OCI-LY3 (cell line): ENCODE results near the gene KCNMA1.

Experiments used
- H2AFZ ChIP-seq: fragments of 200-600, 300-600 bp; shearing (Covaris generic); 2 replicates; pipeline ENCODE4 v1.6.0; 2014; ENCODE audit warnings: antibody characterized with exemption, low read depth, low read length
- H3K27ac ChIP-seq: fragments of 200-600, 300-600 bp; sonication (generic); 2 replicates; pipeline ENCODE4 v1.5.1; 2014; ENCODE audit warnings: mild to moderate bottlenecking, low read length, moderate library complexity, mixed read lengths
- H3K27me3 ChIP-seq: fragments of 200-600, 300-600 bp; sonication (generic); 2 replicates; pipeline ENCODE4 v1.6.1; 2014; ENCODE audit warnings: low read depth, low read length, mixed read lengths
- H3K36me3 ChIP-seq: fragments of 200-600, 300-600 bp; sonication (generic); replicated peaks from 2 replicates; pipeline ENCODE3; 2014; ENCODE audit warnings: low read depth, low read length, mixed read lengths
- H3K4me1 ChIP-seq: fragments of 300-600, 200-600 bp; sonication (generic); 2 replicates; pipeline ENCODE4 v1.6.1; 2014; ENCODE audit warnings: low read length, mixed read lengths
- H3K4me2 ChIP-seq: fragments of 200-600, 300-600 bp; sonication (generic); 2 replicates; pipeline ENCODE4 v1.6.1; 2014; ENCODE audit warnings: low read length, mixed read lengths
- H3K4me3 ChIP-seq: fragments of 300-600, 200-600 bp; sonication (generic); 2 replicates; pipeline ENCODE4 v1.5.1; 2014; ENCODE audit warnings: antibody characterized with exemption, mild to moderate bottlenecking, low read length, moderate library complexity
- H3K79me2 ChIP-seq: fragments of 300-600, 200-600 bp; shearing (Covaris generic); 2 replicates; pipeline ENCODE4 v1.6.1; 2014; ENCODE audit warnings: mild to moderate bottlenecking, low read length, mixed read lengths
- H3K9ac ChIP-seq: fragments of 300-600, 200-600 bp; shearing (Covaris generic); 2 replicates; pipeline ENCODE4 v1.6.0; 2014; ENCODE audit warnings: mild to moderate bottlenecking, low read length, moderate library complexity
- H3K9me3 ChIP-seq: fragments of 200-600, 300-600 bp; shearing (Covaris generic); 2 replicates; pipeline ENCODE4 v1.6.1; 2014; ENCODE audit warnings: low read length, mixed read lengths; ENCODE audit not compliant: insufficient read depth
- H4K20me1 ChIP-seq: fragments of 200-600, 300-600 bp; sonication (generic); 2 replicates; pipeline ENCODE4 v1.6.1; 2016; ENCODE audit warnings: low read length, mixed read lengths; ENCODE audit not compliant: insufficient read depth
- CTCF ChIP-seq: fragments of 200-600, 300-600 bp; sonication (generic); IDR thresholded peaks from 2 replicates; pipeline ENCODE4 v1.5.1; 2014; ENCODE audit warnings: antibody characterized with exemption, low read length, low read depth
- EZH2phosphoT487 ChIP-seq: fragments of 200-600 bp; shearing (Covaris generic); IDR thresholded peaks from 2 replicates; pipeline ENCODE4 v1.6.1; 2018; ENCODE audit warnings: antibody characterized with exemption, mixed run types, low read depth

Gene KCNMA1

GRCh38 chr10:77300682-77301302 lies 336.8 kb downstream of the KCNMA1 start:
- Histone ChIP-seq H3K9me3 (no peaks in the 10 kb centered on the region), H3K9ac (no peak overlapping the region), H3K27me3 (no peaks in the 10 kb centered on the region), H3K4me1 (peaks cover 16% of the 10 kb centered on the region), H3K4me2 (no peak overlapping the region), H3K79me2 (no peaks in the 10 kb centered on the region), H2AFZ (no peak overlapping the region), H4K20me1 (peaks cover 75% of the 10 kb centered on the region), H3K4me3 (no peak overlapping the region), H3K27ac (no peak overlapping the region), H3K36me3 (peaks cover 31% of the 10 kb centered on the region)
- no peak for TF ChIP-seq CTCF

- Histone ChIP-seq H3K27ac (no peak overlapping the region), H3K4me2 (no peak overlapping the region), H3K36me3 (peaks cover 26% of the 10 kb centered on the region), H3K4me1 (peaks cover 1% of the 10 kb centered on the region), H3K27me3 (no peaks in the 10 kb centered on the region), H3K9me3 (no peaks in the 10 kb centered on the region), H4K20me1 (peaks cover 60% of the 10 kb centered on the region), H3K9ac (no peak overlapping the region), H3K4me3 (no peak overlapping the region), H3K79me2 (no peaks in the 10 kb centered on the region), H2AFZ (no peak overlapping the region)
- TF ChIP-seq EZH2phosphoT487 (no peak), CTCF (no peak)
These were observed 338.3 kb downstream of the KCNMA1 start for GRCh38 chr10:77299320-77299719.

GRCh38 chr10:77297393-77297739 lies 340.2 kb downstream of the KCNMA1 start:
- Histone ChIP-seq H3K4me3 (no peak overlapping the region), H3K9me3 (no peaks in the 10 kb centered on the region), H3K79me2 (no peaks in the 10 kb centered on the region), H4K20me1 (peaks cover 64% of the 10 kb centered on the region), H3K27me3 (no peaks in the 10 kb centered on the region), H2AFZ (no peak overlapping the region), H3K9ac (no peak overlapping the region), H3K36me3 (peaks cover 7% of the 10 kb centered on the region), H3K4me1 (no peaks in the 10 kb centered on the region), H3K4me2 (no peak overlapping the region), H3K27ac (no peak overlapping the region)
- TF ChIP-seq CTCF: no peak
- no peak for TF ChIP-seq EZH2phosphoT487

GRCh38 chr10:77296534-77297392 lies 340.8 kb downstream of the KCNMA1 start:
- no peaks in the 10 kb centered on the region for H3K27me3 ChIP-seq
- no peak overlapping the region for H3K4me2 ChIP-seq
- no peak overlapping the region for H2AFZ ChIP-seq
- no peak overlapping the region for H3K4me3 ChIP-seq
- H3K27ac ChIP-seq: no peak overlapping the region
- H3K4me1 ChIP-seq: no peaks in the 10 kb centered on the region
- H3K79me2 ChIP-seq: no peaks in the 10 kb centered on the region
- TF ChIP-seq EZH2phosphoT487: no peak
- TF ChIP-seq CTCF: no peak
- peaks cover 60% of the 10 kb centered on the region for H4K20me1 ChIP-seq
- H3K36me3 ChIP-seq: peaks cover under 1% of the 10 kb centered on the region
- no peak overlapping the region for H3K9ac ChIP-seq
- H3K9me3 ChIP-seq: no peaks in the 10 kb centered on the region
